ENCODE results near the gene STXBP5. TPM values are rescaled to one million over a fixed set of nuclear protein-coding genes. Genes with fewer than 3 reads are reported as not detected.
A peak's percentile ranks its signal among the peaks of the same experiment; 100 is the strongest.

The STXBP5 gene
- total RNA-seq, 1 donor from 2014 or later = 34.8 TPM

GRCh38 chr6:147214248-147215227, 10.3 kb downstream of the STXBP5 start:
- Mint-ChIP-seq H3K4me3 (ENCODE audit: unreplicated experiment) (no peak overlapping the region), H3K9me3 (ENCODE audit: unreplicated experiment) (no peaks in the 10 kb centered on the region), H3K4me1 (ENCODE audit: unreplicated experiment) (peaks cover 42% of the 10 kb centered on the region), H3K36me3 (ENCODE audit: unreplicated experiment) (peaks cover 18% of the 10 kb centered on the region), H3K27ac (ENCODE audit: unreplicated experiment) (peak overlapping the region; percentile 40), H3K27me3 (ENCODE audit: unreplicated experiment) (no peaks in the 10 kb centered on the region)
- no peak for DNase-seq (ENCODE audit: extremely low spot score, unreplicated experiment)
- TF ChIP-seq, protein P1, sequence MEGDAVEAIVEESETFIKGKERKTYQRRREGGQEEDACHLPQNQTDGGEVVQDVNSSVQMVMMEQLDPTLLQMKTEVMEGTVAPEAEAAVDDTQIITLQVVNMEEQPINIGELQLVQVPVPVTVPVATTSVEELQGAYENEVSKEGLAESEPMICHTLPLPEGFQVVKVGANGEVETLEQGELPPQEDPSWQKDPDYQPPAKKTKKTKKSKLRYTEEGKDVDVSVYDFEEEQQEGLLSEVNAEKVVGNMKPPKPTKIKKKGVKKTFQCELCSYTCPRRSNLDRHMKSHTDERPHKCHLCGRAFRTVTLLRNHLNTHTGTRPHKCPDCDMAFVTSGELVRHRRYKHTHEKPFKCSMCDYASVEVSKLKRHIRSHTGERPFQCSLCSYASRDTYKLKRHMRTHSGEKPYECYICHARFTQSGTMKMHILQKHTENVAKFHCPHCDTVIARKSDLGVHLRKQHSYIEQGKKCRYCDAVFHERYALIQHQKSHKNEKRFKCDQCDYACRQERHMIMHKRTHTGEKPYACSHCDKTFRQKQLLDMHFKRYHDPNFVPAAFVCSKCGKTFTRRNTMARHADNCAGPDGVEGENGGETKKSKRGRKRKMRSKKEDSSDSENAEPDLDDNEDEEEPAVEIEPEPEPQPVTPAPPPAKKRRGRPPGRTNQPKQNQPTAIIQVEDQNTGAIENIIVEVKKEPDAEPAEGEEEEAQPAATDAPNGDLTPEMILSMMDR (IDR thresholded peaks at IDR 0.05) = no peak

GRCh38 chr6:147216915-147217314, 12.7 kb downstream of the STXBP5 start:
- H3K27me3 Mint-ChIP-seq (ENCODE audit: unreplicated experiment) = no peaks in the 10 kb centered on the region
- DNase-seq (ENCODE audit: extremely low spot score, unreplicated experiment) = no peak

GRCh38 chr6:147217840-147218404, 13.7 kb downstream of the STXBP5 start:
- TF ChIP-seq, protein P1 (IDR thresholded peaks at IDR 0.05) = no peak
- Mint-ChIP-seq H3K36me3 (ENCODE audit: unreplicated experiment) (peaks cover 33% of the 10 kb centered on the region), H3K4me3 (ENCODE audit: unreplicated experiment) (no peak overlapping the region), H3K9me3 (ENCODE audit: unreplicated experiment) (no peaks in the 10 kb centered on the region), H3K27ac (ENCODE audit: unreplicated experiment) (no peak overlapping the region), H3K4me1 (ENCODE audit: unreplicated experiment) (peaks cover 44% of the 10 kb centered on the region), H3K27me3 (ENCODE audit: unreplicated experiment) (no peaks in the 10 kb centered on the region)
- DNase-seq (ENCODE audit: extremely low spot score, unreplicated experiment) = no peak

More at GRCh38 chr6:147216915-147217314, 12.7 kb downstream of the STXBP5 start:
- no peak overlapping the region for H3K27ac Mint-ChIP-seq (ENCODE audit: unreplicated experiment)
- no peaks in the 10 kb centered on the region for H3K9me3 Mint-ChIP-seq (ENCODE audit: unreplicated experiment)
- H3K4me1 Mint-ChIP-seq (ENCODE audit: unreplicated experiment) = peaks cover 44% of the 10 kb centered on the region
- H3K4me3 Mint-ChIP-seq (ENCODE audit: unreplicated experiment) = no peak overlapping the region
- TF ChIP-seq, protein P1 (IDR thresholded peaks at IDR 0.05) = no peak
- H3K36me3 Mint-ChIP-seq (ENCODE audit: unreplicated experiment) = peaks cover 27% of the 10 kb centered on the region

GRCh38 chr6:147218797-147219196, 14.6 kb downstream of the STXBP5 start:
- no peak overlapping the region for H3K4me3 Mint-ChIP-seq (ENCODE audit: unreplicated experiment)
- no peak for DNase-seq (ENCODE audit: extremely low spot score, unreplicated experiment)
- TF ChIP-seq, protein P1 (IDR thresholded peaks at IDR 0.05) = no peak
- no peaks in the 10 kb centered on the region for H3K9me3 Mint-ChIP-seq (ENCODE audit: unreplicated experiment)
- peaks cover 44% of the 10 kb centered on the region for H3K4me1 Mint-ChIP-seq (ENCODE audit: unreplicated experiment)
- H3K27me3 Mint-ChIP-seq (ENCODE audit: unreplicated experiment) = no peaks in the 10 kb centered on the region
- H3K36me3 Mint-ChIP-seq (ENCODE audit: unreplicated experiment) = peaks cover 40% of the 10 kb centered on the region
- no peak overlapping the region for H3K27ac Mint-ChIP-seq (ENCODE audit: unreplicated experiment)

DNA sequence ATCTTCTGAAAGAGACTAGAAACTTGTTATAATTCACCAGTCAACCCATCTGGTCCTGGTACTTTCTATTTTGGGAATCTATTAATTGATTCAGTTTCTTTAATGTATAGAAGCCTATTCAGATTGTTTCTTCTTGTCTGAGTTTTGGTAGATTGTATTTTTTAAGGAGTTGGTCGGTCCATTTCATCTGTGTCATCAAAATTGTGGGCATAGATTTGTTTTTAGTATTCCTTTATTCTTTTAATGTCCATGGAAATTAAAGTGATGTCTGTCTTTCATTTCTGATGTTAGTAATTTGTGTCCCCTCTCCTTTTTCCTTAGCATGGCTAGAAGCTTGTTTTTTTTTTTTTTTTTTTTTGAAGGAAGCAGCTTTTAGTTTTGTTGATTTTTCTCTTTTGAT, 15.2 kb downstream of the STXBP5 start:
- H3K27ac Mint-ChIP-seq (ENCODE audit: unreplicated experiment) = peak overlapping the region; percentile 48

More for the DNA sequence above, 15.2 kb downstream of the STXBP5 start:
- H3K9me3 Mint-ChIP-seq (ENCODE audit: unreplicated experiment) = no peaks in the 10 kb centered on the region
- H3K27me3 Mint-ChIP-seq (ENCODE audit: unreplicated experiment) = no peaks in the 10 kb centered on the region
- H3K4me3 Mint-ChIP-seq (ENCODE audit: unreplicated experiment) = no peak overlapping the region
- H3K36me3 Mint-ChIP-seq (ENCODE audit: unreplicated experiment) = peaks cover 40% of the 10 kb centered on the region
- peaks cover 39% of the 10 kb centered on the region for H3K4me1 Mint-ChIP-seq (ENCODE audit: unreplicated experiment)
- TF ChIP-seq, protein P1 (IDR thresholded peaks at IDR 0.05) = no peak
- no peak for DNase-seq (ENCODE audit: extremely low spot score, unreplicated experiment)

All from osteocyte (in vitro differentiated cells).